ENCODE measurements around the gene TMPRSS3.
"Not testable (repeated sequence)": the region's sequence is repeated elsewhere in the genome, so short reads cannot be mapped to it uniquely, and the experiment has no call there.

TMPRSS3 gene

DNA sequence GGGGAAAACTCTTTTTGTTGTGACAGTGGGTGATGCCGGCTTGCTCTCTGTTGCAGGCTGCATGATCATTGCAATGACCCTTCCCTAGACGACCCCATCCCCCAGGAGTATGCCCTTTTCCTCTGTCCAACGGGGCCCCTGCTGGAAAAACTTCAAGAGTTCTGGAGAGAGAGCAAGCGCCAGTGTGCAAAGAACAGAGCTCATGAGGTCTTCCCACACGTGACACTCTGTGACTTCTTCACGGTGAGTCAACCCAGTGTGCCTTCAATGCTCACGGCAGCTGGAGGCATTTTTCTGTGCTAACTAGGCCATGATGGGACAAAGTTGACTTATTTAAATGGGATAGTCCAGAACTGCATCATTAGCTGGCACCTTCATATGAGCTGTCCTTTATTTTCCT lies 13.5 kb upstream of the TMPRSS3 start:
- H3K9me3 ChIP-seq (ENCODE audit: control insufficient read depth, insufficient read depth, low read depth, low read length) = no peaks in the 10 kb centered on the region
- H3K36me3 ChIP-seq (ENCODE audit: control insufficient read depth in 2 of 2, insufficient read depth in 1 of 2, low read length in 2 of 2) = no peaks in the 10 kb centered on the region
- H3K4me3 ChIP-seq (ENCODE audit: low read depth, low read length) = no peak overlapping the region
- CTCF ChIA-PET = no interaction called here
- POLR2A ChIA-PET = no interaction called here
- no peak for TF ChIP-seq ZNF416 (tag by site-specific recombination; IDR thresholded peaks at IDR 0.05)
- no peak for TF ChIP-seq ZNF19 (tag by site-specific recombination; IDR thresholded peaks at IDR 0.05; ENCODE audit: low read depth)
- TF ChIP-seq, protein P1, sequence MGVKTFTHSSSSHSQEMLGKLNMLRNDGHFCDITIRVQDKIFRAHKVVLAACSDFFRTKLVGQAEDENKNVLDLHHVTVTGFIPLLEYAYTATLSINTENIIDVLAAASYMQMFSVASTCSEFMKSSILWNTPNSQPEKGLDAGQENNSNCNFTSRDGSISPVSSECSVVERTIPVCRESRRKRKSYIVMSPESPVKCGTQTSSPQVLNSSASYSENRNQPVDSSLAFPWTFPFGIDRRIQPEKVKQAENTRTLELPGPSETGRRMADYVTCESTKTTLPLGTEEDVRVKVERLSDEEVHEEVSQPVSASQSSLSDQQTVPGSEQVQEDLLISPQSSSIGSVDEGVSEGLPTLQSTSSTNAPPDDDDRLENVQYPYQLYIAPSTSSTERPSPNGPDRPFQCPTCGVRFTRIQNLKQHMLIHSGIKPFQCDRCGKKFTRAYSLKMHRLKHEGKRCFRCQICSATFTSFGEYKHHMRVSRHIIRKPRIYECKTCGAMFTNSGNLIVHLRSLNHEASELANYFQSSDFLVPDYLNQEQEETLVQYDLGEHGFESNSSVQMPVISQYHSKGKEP (tag by site-specific recombination; IDR thresholded peaks at IDR 0.05) = no peak
- TF ChIP-seq ZNF626 (tag by site-specific recombination; IDR thresholded peaks at IDR 0.05) = no peak
- no peak for TF ChIP-seq ZNF654 (tag by site-specific recombination; IDR thresholded peaks at IDR 0.05; ENCODE audit: low read depth)
- TF ChIP-seq ZNF677 (tag by site-specific recombination; IDR thresholded peaks at IDR 0.05) = no peak
- no peak for TF ChIP-seq SCRT1 (tag by site-specific recombination; IDR thresholded peaks at IDR 0.05; ENCODE audit: borderline replicate concordance)
- TF ChIP-seq ZNF621 (tag by site-specific recombination; IDR thresholded peaks at IDR 0.05) = no peak
- TF ChIP-seq, protein P2, sequence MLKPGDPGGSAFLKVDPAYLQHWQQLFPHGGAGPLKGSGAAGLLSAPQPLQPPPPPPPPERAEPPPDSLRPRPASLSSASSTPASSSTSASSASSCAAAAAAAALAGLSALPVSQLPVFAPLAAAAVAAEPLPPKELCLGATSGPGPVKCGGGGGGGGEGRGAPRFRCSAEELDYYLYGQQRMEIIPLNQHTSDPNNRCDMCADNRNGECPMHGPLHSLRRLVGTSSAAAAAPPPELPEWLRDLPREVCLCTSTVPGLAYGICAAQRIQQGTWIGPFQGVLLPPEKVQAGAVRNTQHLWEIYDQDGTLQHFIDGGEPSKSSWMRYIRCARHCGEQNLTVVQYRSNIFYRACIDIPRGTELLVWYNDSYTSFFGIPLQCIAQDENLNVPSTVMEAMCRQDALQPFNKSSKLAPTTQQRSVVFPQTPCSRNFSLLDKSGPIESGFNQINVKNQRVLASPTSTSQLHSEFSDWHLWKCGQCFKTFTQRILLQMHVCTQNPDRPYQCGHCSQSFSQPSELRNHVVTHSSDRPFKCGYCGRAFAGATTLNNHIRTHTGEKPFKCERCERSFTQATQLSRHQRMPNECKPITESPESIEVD (tag by site-specific recombination; IDR thresholded peaks at IDR 0.05) = no peak
- no peak for TF ChIP-seq ZBTB20 (tag by site-specific recombination; IDR thresholded peaks at IDR 0.05)
- no peak overlapping the region for H3K27ac ChIP-seq (ENCODE audit: extremely low read depth, low read depth, low read length)
- no peaks in the 10 kb centered on the region for H3K4me1 ChIP-seq (ENCODE audit: control insufficient read depth, insufficient read depth, low read length)

DNA sequence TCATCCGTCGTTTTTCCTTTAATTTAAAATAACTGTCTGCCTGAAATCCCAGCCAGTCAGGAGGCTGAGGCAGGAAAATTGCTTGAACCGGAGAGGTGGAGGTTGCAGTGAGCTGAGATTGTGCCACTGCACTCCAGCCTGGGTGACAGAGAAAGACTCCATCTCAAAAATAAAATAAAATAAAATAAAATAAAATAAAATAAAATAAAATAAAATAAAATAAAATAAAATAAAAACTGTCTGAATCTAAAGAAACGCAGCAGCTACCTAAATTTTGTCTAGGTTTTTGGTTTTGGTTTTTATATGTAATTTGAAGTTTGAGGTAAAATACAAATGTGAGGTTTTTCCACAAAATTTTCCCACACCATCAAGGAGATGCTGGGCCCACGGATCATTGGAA lies 12.9 kb upstream of the TMPRSS3 start:
- H3K27ac ChIP-seq (ENCODE audit: extremely low read depth, low read depth, low read length); POLR2A ChIA-PET; CTCF ChIA-PET; H3K36me3 ChIP-seq (ENCODE audit: control insufficient read depth in 2 of 2, insufficient read depth in 1 of 2, low read length in 2 of 2); H3K9me3 ChIP-seq (ENCODE audit: control insufficient read depth, insufficient read depth, low read depth, low read length); H3K4me1 ChIP-seq (ENCODE audit: control insufficient read depth, insufficient read depth, low read length); H3K4me3 ChIP-seq (ENCODE audit: low read depth, low read length): not testable (repeated sequence)

DNA sequence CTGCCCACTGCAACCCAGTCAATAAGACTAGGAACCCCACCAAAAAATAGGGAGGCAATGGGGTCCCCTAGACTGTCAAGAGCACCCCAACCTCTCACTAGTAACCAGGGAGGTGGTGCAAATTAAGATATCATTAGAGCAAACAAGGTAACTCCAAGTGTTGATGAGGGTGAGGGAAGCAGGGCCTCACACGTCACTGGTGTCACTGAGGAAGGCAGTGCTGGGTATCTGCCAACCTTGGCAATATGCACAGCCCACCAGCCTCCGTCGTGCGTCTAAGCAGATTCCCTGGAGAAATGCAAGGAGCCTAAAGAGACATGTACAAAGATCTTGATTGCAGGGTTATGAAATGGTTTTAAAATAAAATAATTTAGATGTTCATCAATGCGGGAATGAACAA lies 11.6 kb upstream of the TMPRSS3 start:
- ChIA-PET CTCF (no interaction called here), POLR2A (no interaction called here)
- no peaks in the 10 kb centered on the region for H3K36me3 ChIP-seq (ENCODE audit: control insufficient read depth in 2 of 2, insufficient read depth in 1 of 2, low read length in 2 of 2)
- no peaks in the 10 kb centered on the region for H3K9me3 ChIP-seq (ENCODE audit: control insufficient read depth, insufficient read depth, low read depth, low read length)
- no peak overlapping the region for H3K27ac ChIP-seq (ENCODE audit: extremely low read depth, low read depth, low read length)
- H3K4me1 ChIP-seq (ENCODE audit: control insufficient read depth, insufficient read depth, low read length) = no peaks in the 10 kb centered on the region
- H3K4me3 ChIP-seq (ENCODE audit: low read depth, low read length) = no peak overlapping the region
- TF ChIP-seq OSR2 (tag by site-specific recombination; IDR thresholded peaks at IDR 0.05) = no peak
- TF ChIP-seq, protein P3, sequence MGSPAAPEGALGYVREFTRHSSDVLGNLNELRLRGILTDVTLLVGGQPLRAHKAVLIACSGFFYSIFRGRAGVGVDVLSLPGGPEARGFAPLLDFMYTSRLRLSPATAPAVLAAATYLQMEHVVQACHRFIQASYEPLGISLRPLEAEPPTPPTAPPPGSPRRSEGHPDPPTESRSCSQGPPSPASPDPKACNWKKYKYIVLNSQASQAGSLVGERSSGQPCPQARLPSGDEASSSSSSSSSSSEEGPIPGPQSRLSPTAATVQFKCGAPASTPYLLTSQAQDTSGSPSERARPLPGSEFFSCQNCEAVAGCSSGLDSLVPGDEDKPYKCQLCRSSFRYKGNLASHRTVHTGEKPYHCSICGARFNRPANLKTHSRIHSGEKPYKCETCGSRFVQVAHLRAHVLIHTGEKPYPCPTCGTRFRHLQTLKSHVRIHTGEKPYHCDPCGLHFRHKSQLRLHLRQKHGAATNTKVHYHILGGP (tag by site-specific recombination; IDR thresholded peaks at IDR 0.05) = no peak
- TF ChIP-seq PRDM1 (tag by site-specific recombination; IDR thresholded peaks at IDR 0.05) = no peak
- TF ChIP-seq TCF7L2 (IDR thresholded peaks at IDR 0.05; ENCODE audit: borderline replicate concordance, low read depth, low read length) = no peak
- TF ChIP-seq ZNF214 (tag by site-specific recombination; IDR thresholded peaks at IDR 0.05; ENCODE audit: borderline replicate concordance) = no peak
- TF ChIP-seq, protein P1 (tag by site-specific recombination; IDR thresholded peaks at IDR 0.05) = no peak
- TF ChIP-seq ZNF16 (tag by site-specific recombination; IDR thresholded peaks at IDR 0.05; ENCODE audit: low read depth) = no peak
- TF ChIP-seq ZNF157 (tag by site-specific recombination; IDR thresholded peaks at IDR 0.05) = no peak
- no peak for TF ChIP-seq REPIN1 (tag by site-specific recombination; IDR thresholded peaks at IDR 0.05; ENCODE audit: low read depth)
- TF ChIP-seq ZNF777 (tag by site-specific recombination; IDR thresholded peaks at IDR 0.05; ENCODE audit: borderline replicate concordance) = no peak
- TF ChIP-seq ZNF433 (tag by site-specific recombination; IDR thresholded peaks at IDR 0.05; ENCODE audit: low read depth) = no peak
- no peak for TF ChIP-seq ZNF366 (tag by site-specific recombination; conservative IDR thresholded peaks at IDR 0.05)
- TF ChIP-seq SP2 (tag by site-specific recombination; IDR thresholded peaks at IDR 0.05) = no peak
- TF ChIP-seq, protein P4, sequence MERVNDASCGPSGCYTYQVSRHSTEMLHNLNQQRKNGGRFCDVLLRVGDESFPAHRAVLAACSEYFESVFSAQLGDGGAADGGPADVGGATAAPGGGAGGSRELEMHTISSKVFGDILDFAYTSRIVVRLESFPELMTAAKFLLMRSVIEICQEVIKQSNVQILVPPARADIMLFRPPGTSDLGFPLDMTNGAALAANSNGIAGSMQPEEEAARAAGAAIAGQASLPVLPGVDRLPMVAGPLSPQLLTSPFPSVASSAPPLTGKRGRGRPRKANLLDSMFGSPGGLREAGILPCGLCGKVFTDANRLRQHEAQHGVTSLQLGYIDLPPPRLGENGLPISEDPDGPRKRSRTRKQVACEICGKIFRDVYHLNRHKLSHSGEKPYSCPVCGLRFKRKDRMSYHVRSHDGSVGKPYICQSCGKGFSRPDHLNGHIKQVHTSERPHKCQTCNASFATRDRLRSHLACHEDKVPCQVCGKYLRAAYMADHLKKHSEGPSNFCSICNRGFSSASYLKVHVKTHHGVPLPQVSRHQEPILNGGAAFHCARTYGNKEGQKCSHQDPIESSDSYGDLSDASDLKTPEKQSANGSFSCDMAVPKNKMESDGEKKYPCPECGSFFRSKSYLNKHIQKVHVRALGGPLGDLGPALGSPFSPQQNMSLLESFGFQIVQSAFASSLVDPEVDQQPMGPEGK (tag by site-specific recombination; IDR thresholded peaks at IDR 0.05) = no peak
- TF ChIP-seq ZNF112 (tag by site-specific recombination; IDR thresholded peaks at IDR 0.05) = no peak
- no peak for TF ChIP-seq ZNF521 (tag by site-specific recombination; IDR thresholded peaks at IDR 0.05)
